Activated B cell treated with CpG ODN at 0.5 μM for 24 hours (primary cell): Measurements from ENCODE around the gene APBA2. TPM values are rescaled to one million over a fixed set of nuclear protein-coding genes. Genes with fewer than 3 reads are reported as not detected.

Experiments
- ATAC-seq: fragments of 200-7000 bp; cut with Tn5 transposase; one replicate; pipeline ENCODE4 v1.10.0; 2021; ENCODE audit warnings: low read depth, mild to moderate bottlenecking, moderate library complexity
- CTCF ChIA-PET: fragments of 350-600 bp; sonication (Branson Sonifier 250); formaldehyde crosslinking; loops from one replicate; lab custom pipeline; 2021; ENCODE audit warnings: antibody characterized with exemption; lab: Charles Lee
- POLR2A ChIA-PET: fragments of 350-600 bp; sonication (Branson Sonifier 250); formaldehyde crosslinking; loops from one replicate; lab custom pipeline; 2021; ENCODE audit warnings: antibody characterized with exemption; lab: Charles Lee
- DNase-seq: peaks from one replicate; pipeline ENCODE4 v3.0.0; 2022
- H3K27ac Mint-ChIP-seq: one replicate; pipeline ENCODE4 v1.8.0; 2020; ENCODE audit warnings: mixed read lengths
- H3K27me3 Mint-ChIP-seq: one replicate; pipeline ENCODE4 v1.8.0; 2021; ENCODE audit warnings: mixed read lengths
- H3K36me3 Mint-ChIP-seq: one replicate; pipeline ENCODE4 v1.8.0; 2021; ENCODE audit warnings: low read depth, mixed read lengths
- H3K4me1 Mint-ChIP-seq: one replicate; pipeline ENCODE4 v1.8.0; 2021; ENCODE audit warnings: mixed read lengths
- H3K4me3 Mint-ChIP-seq: one replicate; pipeline ENCODE4 v1.8.0; 2020; ENCODE audit warnings: mild to moderate bottlenecking, mixed read lengths
- H3K9me3 Mint-ChIP-seq: one replicate; pipeline ENCODE4 v1.8.0; 2020; ENCODE audit warnings: mixed read lengths
- CTCF ChIP-seq: fragments of 200-600 bp; IDR thresholded peaks from one replicate; pipeline ENCODE4 v1.8.0; 2022; ENCODE audit warnings: antibody characterized with exemption, mild to moderate bottlenecking
- intact Hi-C: fragments of 100-400 bp; cut with micrococcal nuclease; formaldehyde crosslinking; loops from one replicate; pipeline ENCODE4 v1.15.1; 2024
- total RNA-seq: library from RNA; stranded (reverse); gene quantifications from 2 replicates; pipeline ENCODE4 v1.2.3, GENCODE V29; 2022

APBA2 gene
- total RNA-seq, 1 donor from 2014 or later, result not detected

- Mint-ChIP-seq H3K27me3 (no peaks in the 10 kb centered on the region), H3K9me3 (no peaks in the 10 kb centered on the region), H3K27ac (no peak overlapping the region), H3K36me3 (no peaks in the 10 kb centered on the region), H3K4me3 (no peak overlapping the region), H3K4me1 (no peaks in the 10 kb centered on the region)
- no peak for TF ChIP-seq CTCF
- DNase-seq (no peak), ATAC-seq (no peak)
- intact Hi-C loops, result no loop called here
- ChIA-PET POLR2A (no interaction called here), CTCF (no interaction called here)
These were observed 15.8 kb downstream of the APBA2 start for GRCh38 chr15:28901587-28901980.

GRCh38 chr15:28901987-28902745 is 16.4 kb downstream of the APBA2 start:
- ChIA-PET POLR2A (no interaction called here), CTCF (no interaction called here)
- intact Hi-C loops, result no loop called here
- Mint-ChIP-seq H3K27ac (no peak overlapping the region), H3K36me3 (no peaks in the 10 kb centered on the region), H3K9me3 (no peaks in the 10 kb centered on the region), H3K4me1 (no peaks in the 10 kb centered on the region), H3K4me3 (no peak overlapping the region), H3K27me3 (no peaks in the 10 kb centered on the region)
- no peak for TF ChIP-seq CTCF
- ATAC-seq, result no peak
- DNase-seq, result no peak

- H3K36me3 Mint-ChIP-seq, result no peaks in the 10 kb centered on the region
- no peaks in the 10 kb centered on the region for H3K9me3 Mint-ChIP-seq
- H3K27ac Mint-ChIP-seq, result no peak overlapping the region
- TF ChIP-seq CTCF, result no peak
- no peak for ATAC-seq
- intact Hi-C loops, result no loop called here
- no peak for DNase-seq
- ChIA-PET CTCF (no interaction called here), POLR2A (no interaction called here)
- H3K4me1 Mint-ChIP-seq, result no peaks in the 10 kb centered on the region
- H3K27me3 Mint-ChIP-seq, result no peaks in the 10 kb centered on the region
- H3K4me3 Mint-ChIP-seq, result no peak overlapping the region
These were observed 17.1 kb downstream of the APBA2 start for GRCh38 chr15:28902856-28903255.

- intact Hi-C loops, result no loop called here
- Mint-ChIP-seq H3K27ac (no peak overlapping the region), H3K4me3 (no peak overlapping the region), H3K9me3 (no peaks in the 10 kb centered on the region), H3K4me1 (no peaks in the 10 kb centered on the region), H3K27me3 (no peaks in the 10 kb centered on the region), H3K36me3 (no peaks in the 10 kb centered on the region)
- POLR2A ChIA-PET, result no interaction called here
- CTCF ChIA-PET, result no interaction called here
- TF ChIP-seq CTCF, result no peak
- ATAC-seq (no peak), DNase-seq (no peak)
These were observed 17.8 kb downstream of the APBA2 start for GRCh38 chr15:28903555-28903954.

GRCh38 chr15:28904003-28904402 is 18.2 kb downstream of the APBA2 start:
- no peak overlapping the region for H3K27ac Mint-ChIP-seq
- ATAC-seq (no peak), DNase-seq (no peak)
- H3K9me3 Mint-ChIP-seq, result no peaks in the 10 kb centered on the region
- ChIA-PET CTCF (no interaction called here), POLR2A (no interaction called here)
- H3K4me1 Mint-ChIP-seq, result no peaks in the 10 kb centered on the region
- no peak for TF ChIP-seq CTCF
- H3K4me3 Mint-ChIP-seq, result no peak overlapping the region
- H3K36me3 Mint-ChIP-seq, result no peaks in the 10 kb centered on the region
- intact Hi-C loops, result no loop called here
- no peaks in the 10 kb centered on the region for H3K27me3 Mint-ChIP-seq
